GM23338 (cell line): ENCODE data around the gene NKAIN2. TPM values are rescaled to one million over a fixed set of nuclear protein-coding genes. Genes with fewer than 3 reads are reported as not detected.

Experiments
- ATAC-seq: fragments of 200-7000 bp; cut with Tn5 transposase; 3 replicates; pipeline ENCODE4 v1.9.1; 2020
- DNase-seq: peaks from one replicate; pipeline ENCODE4 v3.0.0-alpha.2; 2015; ENCODE audit warnings: low spot score
- H2AFZ ChIP-seq: fragments of 200-600 bp; sonication (generic); 2 replicates; pipeline ENCODE4 v1.8.0; 2016; ENCODE audit warnings: antibody characterized with exemption, mild to moderate bottlenecking, moderate library complexity
- H3F3A ChIP-seq: fragments of 200-600 bp; sonication (generic); replicated peaks from 2 replicates; pipeline ENCODE4 v1.8.0; 2017; ENCODE audit warnings: antibody characterized with exemption, mixed run types, low read depth
- H3K27ac ChIP-seq: fragments of 200-600 bp; sonication (generic); 2 replicates; pipeline ENCODE4 v1.6.1; 2016; ENCODE audit warnings: low read depth
- H3K27me3 ChIP-seq: fragments of 200-600 bp; sonication (generic); 2 replicates; pipeline ENCODE4 v1.8.0; 2016; ENCODE audit warnings: mild to moderate bottlenecking, mixed run types, moderate library complexity; ENCODE audit not compliant: insufficient read depth
- H3K36me3 ChIP-seq: fragments of 200-600 bp; sonication (generic); 2 replicates; pipeline ENCODE4 v1.8.0; 2016; ENCODE audit warnings: mild to moderate bottlenecking; ENCODE audit not compliant: insufficient read depth
- H3K4me1 ChIP-seq: fragments of 200-600 bp; sonication (generic); 2 replicates; pipeline ENCODE4 v1.8.0; 2016; ENCODE audit warnings: mild to moderate bottlenecking, moderate library complexity; ENCODE audit not compliant: insufficient read depth
- H3K4me2 ChIP-seq: fragments of 200-600 bp; sonication (generic); 2 replicates; pipeline ENCODE4 v1.7.1; 2017; ENCODE audit warnings: mixed run types
- H3K4me3 ChIP-seq: fragments of 200-600 bp; sonication (generic); 2 replicates; pipeline ENCODE4 v1.6.1; 2016; ENCODE audit warnings: mixed run types
- H3K79me2 ChIP-seq: fragments of 200-600 bp; sonication (generic); replicated peaks from 2 replicates; pipeline ENCODE4 v1.8.0; 2017; ENCODE audit warnings: mild to moderate bottlenecking; ENCODE audit not compliant: insufficient read depth
- H3K9me2 ChIP-seq: fragments of 200-600 bp; sonication (generic); 2 replicates; pipeline ENCODE4 v1.8.0; 2017; ENCODE audit not compliant: insufficient read depth
- H4K20me1 ChIP-seq: fragments of 200-600 bp; sonication (generic); replicated peaks from 2 replicates; pipeline ENCODE4 v1.8.0; 2017; ENCODE audit warnings: mild to moderate bottlenecking; ENCODE audit not compliant: insufficient read depth
- H3K27ac Mint-ChIP-seq: 2 replicates; pipeline ENCODE4 v1.8.0; 2020; ENCODE audit warnings: inconsistent platforms, mild to moderate bottlenecking, moderate library complexity, mixed read lengths
- H3K27me3 Mint-ChIP-seq: 3 replicates; pipeline ENCODE4 v1.8.0; 2022; ENCODE audit warnings: low read depth, mild to moderate bottlenecking, moderate library complexity, mixed read lengths, inconsistent platforms; ENCODE audit not compliant: insufficient read depth, poor library complexity
- H3K36me3 Mint-ChIP-seq: 3 replicates; pipeline ENCODE4 v1.8.0; 2021; ENCODE audit warnings: low read depth, mild to moderate bottlenecking, inconsistent platforms, moderate library complexity, mixed read lengths
- H3K4me1 Mint-ChIP-seq: 3 replicates; pipeline ENCODE4 v1.8.0; 2020; ENCODE audit warnings: mild to moderate bottlenecking, inconsistent platforms, mixed read lengths
- H3K4me3 Mint-ChIP-seq: 3 replicates; pipeline ENCODE4 v1.8.0; 2021; ENCODE audit warnings: moderate library complexity, mild to moderate bottlenecking, inconsistent platforms, mixed read lengths
- H3K9me3 Mint-ChIP-seq: 3 replicates; pipeline ENCODE4 v1.8.0; 2020; ENCODE audit warnings: moderate library complexity, mild to moderate bottlenecking, inconsistent platforms, mixed read lengths
- CREB1 ChIP-seq: fragments of 250-450 bp; sonication (Bioruptor Pico); IDR thresholded peaks from 2 replicates; pipeline ENCODE4 v1.5.0; 2020; ENCODE audit warnings: low read depth, mild to moderate bottlenecking, moderate library complexity
- EZH2 ChIP-seq: fragments of 200-600 bp; sonication (generic); IDR thresholded peaks from one replicate; pipeline ENCODE4 v1.8.0; 2017; ENCODE audit warnings: antibody characterized with exemption, mild to moderate bottlenecking, low read depth; ENCODE audit not compliant: unreplicated experiment
- EZH2phosphoT487 ChIP-seq: fragments of 200-600 bp; sonication (generic); IDR thresholded peaks from one replicate; pipeline ENCODE4 v1.8.1; 2018; ENCODE audit warnings: antibody characterized with exemption; ENCODE audit not compliant: unreplicated experiment
- JUNB ChIP-seq: IDR thresholded peaks from one replicate; pipeline ENCODE4 v1.6.1; 2016; ENCODE audit warnings: antibody characterized with exemption; ENCODE audit not compliant: unreplicated experiment
- NANOG ChIP-seq: IDR thresholded peaks from 2 replicates; pipeline ENCODE4 v1.6.1; 2016; ENCODE audit warnings: antibody characterized with exemption, borderline replicate concordance
- POLR2AphosphoS5 ChIP-seq: IDR thresholded peaks from 2 replicates; pipeline ENCODE4 v1.6.1; 2016; ENCODE audit warnings: antibody characterized with exemption, low read depth
- REST ChIP-seq: IDR thresholded peaks from one replicate; pipeline ENCODE4 v1.6.1; 2018; ENCODE audit warnings: antibody characterized with exemption; ENCODE audit not compliant: unreplicated experiment
- STAT1 ChIP-seq: IDR thresholded peaks from one replicate; pipeline ENCODE4 v1.6.1; 2016; ENCODE audit warnings: antibody characterized with exemption; ENCODE audit not compliant: unreplicated experiment
- ZNF114 ChIP-seq: fragments of 250-450 bp; sonication (Bioruptor Pico); IDR thresholded peaks from 2 replicates; pipeline ENCODE4 v1.5.0; 2020; ENCODE audit warnings: mild to moderate bottlenecking, moderate library complexity
- ZNF331 ChIP-seq: fragments of 250-450 bp; sonication (Bioruptor Pico); IDR thresholded peaks from 2 replicates; pipeline ENCODE4 v1.5.0; 2020; ENCODE audit warnings: low read depth, mild to moderate bottlenecking, moderate library complexity
- polyA plus RNA-seq: library from polyadenylated mRNA; unstranded; fragments of >200 nt; fragmentation: Nextera tagmentation; extraction: Ambion mirVana; gene quantifications from 2 replicates; pipeline ENCODE4 v1.2.1, GENCODE V29; 2016
- total RNA-seq: library from RNA; depleted of rRNA; stranded (reverse); fragments of >200 nt; shearing (Covaris generic); gene quantifications from 2 replicates; pipeline ENCODE4 v1.2.3, GENCODE V29; 2014
- TF ChIP-seq, protein P1 (sequence below): IDR thresholded peaks from 2 replicates; pipeline ENCODE4 v1.6.1; 2016; ENCODE audit warnings: antibody characterized with exemption
- TF ChIP-seq, protein P2 (sequence below), 2 experiments: fragments of 200-600 bp in 1 of 2; sonication (generic) in 1 of 2; conservative IDR thresholded peaks; 2 replicates each; pipeline versions ENCODE4 v1.5.1 to v1.6.1; 2016 to 2017; ENCODE audit warnings: antibody characterized with exemption in 2 of 2, low read depth in 2 of 2, mild to moderate bottlenecking in 2 of 2, moderate library complexity in 1 of 2
- TF ChIP-seq, protein P3 (sequence below): fragments of 250-450 bp; sonication (Bioruptor Pico); IDR thresholded peaks from 2 replicates; pipeline ENCODE4 v1.5.0; 2020; ENCODE audit warnings: mild to moderate bottlenecking, moderate library complexity

The NKAIN2 gene
- total and polyA plus RNA-seq, 2 experiments from 2014 or later, result 0.39 to 1.1 TPM

DNA sequence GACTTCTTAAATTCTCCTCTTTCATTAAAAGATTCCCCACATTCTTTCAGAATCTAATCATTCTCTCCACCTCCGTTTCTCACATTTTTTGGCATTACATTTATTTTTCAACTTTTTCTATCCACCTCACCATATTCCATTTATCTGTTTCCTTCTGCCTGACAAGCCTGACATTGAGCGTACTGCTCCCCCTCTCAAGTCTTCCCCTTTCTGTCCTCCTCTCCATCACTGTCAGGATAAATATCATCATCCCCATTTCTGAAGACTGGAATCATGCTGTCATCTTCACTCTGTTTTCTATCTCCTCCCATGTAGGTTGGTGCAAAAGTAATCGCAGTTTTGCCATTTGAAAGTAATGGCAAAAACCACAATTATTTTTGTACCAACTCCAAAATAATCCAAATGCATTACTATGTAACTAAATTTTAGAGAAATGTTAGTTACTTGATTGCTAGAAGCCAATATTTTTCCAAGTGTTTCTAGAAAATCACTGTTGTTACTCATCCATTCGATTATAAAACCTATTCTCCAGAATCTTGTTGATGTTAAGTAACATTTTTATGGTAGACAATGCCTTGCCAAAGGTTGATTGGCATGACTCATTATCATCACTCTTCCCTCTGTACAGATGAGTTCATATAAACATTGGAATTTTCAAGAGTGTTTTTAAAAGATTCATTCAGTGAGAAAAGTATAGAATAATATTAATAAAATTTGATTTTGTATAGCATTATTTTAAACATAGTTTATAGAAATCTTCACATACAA, 866.2 kb downstream of the NKAIN2 start:
- DNase-seq, result no peak
- TF ChIP-seq, protein P1, sequence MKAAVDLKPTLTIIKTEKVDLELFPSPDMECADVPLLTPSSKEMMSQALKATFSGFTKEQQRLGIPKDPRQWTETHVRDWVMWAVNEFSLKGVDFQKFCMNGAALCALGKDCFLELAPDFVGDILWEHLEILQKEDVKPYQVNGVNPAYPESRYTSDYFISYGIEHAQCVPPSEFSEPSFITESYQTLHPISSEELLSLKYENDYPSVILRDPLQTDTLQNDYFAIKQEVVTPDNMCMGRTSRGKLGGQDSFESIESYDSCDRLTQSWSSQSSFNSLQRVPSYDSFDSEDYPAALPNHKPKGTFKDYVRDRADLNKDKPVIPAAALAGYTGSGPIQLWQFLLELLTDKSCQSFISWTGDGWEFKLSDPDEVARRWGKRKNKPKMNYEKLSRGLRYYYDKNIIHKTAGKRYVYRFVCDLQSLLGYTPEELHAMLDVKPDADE, result no peak
- TF ChIP-seq JUNB (no peak), NANOG (no peak), EZH2 (no peak), CREB1 (CRISPR knock-in tag) (no peak), POLR2AphosphoS5 (no peak), ZNF331 (CRISPR knock-in tag) (no peak), STAT1 (no peak), EZH2phosphoT487 (no peak), REST (no peak), ZNF114 (CRISPR knock-in tag) (no peak)
- TF ChIP-seq, protein P2, sequence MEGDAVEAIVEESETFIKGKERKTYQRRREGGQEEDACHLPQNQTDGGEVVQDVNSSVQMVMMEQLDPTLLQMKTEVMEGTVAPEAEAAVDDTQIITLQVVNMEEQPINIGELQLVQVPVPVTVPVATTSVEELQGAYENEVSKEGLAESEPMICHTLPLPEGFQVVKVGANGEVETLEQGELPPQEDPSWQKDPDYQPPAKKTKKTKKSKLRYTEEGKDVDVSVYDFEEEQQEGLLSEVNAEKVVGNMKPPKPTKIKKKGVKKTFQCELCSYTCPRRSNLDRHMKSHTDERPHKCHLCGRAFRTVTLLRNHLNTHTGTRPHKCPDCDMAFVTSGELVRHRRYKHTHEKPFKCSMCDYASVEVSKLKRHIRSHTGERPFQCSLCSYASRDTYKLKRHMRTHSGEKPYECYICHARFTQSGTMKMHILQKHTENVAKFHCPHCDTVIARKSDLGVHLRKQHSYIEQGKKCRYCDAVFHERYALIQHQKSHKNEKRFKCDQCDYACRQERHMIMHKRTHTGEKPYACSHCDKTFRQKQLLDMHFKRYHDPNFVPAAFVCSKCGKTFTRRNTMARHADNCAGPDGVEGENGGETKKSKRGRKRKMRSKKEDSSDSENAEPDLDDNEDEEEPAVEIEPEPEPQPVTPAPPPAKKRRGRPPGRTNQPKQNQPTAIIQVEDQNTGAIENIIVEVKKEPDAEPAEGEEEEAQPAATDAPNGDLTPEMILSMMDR (conservative IDR thresholded peaks at IDR 0.05; ENCODE audit: low read depth in 2 of 2), result no peak
- TF ChIP-seq, protein P3, sequence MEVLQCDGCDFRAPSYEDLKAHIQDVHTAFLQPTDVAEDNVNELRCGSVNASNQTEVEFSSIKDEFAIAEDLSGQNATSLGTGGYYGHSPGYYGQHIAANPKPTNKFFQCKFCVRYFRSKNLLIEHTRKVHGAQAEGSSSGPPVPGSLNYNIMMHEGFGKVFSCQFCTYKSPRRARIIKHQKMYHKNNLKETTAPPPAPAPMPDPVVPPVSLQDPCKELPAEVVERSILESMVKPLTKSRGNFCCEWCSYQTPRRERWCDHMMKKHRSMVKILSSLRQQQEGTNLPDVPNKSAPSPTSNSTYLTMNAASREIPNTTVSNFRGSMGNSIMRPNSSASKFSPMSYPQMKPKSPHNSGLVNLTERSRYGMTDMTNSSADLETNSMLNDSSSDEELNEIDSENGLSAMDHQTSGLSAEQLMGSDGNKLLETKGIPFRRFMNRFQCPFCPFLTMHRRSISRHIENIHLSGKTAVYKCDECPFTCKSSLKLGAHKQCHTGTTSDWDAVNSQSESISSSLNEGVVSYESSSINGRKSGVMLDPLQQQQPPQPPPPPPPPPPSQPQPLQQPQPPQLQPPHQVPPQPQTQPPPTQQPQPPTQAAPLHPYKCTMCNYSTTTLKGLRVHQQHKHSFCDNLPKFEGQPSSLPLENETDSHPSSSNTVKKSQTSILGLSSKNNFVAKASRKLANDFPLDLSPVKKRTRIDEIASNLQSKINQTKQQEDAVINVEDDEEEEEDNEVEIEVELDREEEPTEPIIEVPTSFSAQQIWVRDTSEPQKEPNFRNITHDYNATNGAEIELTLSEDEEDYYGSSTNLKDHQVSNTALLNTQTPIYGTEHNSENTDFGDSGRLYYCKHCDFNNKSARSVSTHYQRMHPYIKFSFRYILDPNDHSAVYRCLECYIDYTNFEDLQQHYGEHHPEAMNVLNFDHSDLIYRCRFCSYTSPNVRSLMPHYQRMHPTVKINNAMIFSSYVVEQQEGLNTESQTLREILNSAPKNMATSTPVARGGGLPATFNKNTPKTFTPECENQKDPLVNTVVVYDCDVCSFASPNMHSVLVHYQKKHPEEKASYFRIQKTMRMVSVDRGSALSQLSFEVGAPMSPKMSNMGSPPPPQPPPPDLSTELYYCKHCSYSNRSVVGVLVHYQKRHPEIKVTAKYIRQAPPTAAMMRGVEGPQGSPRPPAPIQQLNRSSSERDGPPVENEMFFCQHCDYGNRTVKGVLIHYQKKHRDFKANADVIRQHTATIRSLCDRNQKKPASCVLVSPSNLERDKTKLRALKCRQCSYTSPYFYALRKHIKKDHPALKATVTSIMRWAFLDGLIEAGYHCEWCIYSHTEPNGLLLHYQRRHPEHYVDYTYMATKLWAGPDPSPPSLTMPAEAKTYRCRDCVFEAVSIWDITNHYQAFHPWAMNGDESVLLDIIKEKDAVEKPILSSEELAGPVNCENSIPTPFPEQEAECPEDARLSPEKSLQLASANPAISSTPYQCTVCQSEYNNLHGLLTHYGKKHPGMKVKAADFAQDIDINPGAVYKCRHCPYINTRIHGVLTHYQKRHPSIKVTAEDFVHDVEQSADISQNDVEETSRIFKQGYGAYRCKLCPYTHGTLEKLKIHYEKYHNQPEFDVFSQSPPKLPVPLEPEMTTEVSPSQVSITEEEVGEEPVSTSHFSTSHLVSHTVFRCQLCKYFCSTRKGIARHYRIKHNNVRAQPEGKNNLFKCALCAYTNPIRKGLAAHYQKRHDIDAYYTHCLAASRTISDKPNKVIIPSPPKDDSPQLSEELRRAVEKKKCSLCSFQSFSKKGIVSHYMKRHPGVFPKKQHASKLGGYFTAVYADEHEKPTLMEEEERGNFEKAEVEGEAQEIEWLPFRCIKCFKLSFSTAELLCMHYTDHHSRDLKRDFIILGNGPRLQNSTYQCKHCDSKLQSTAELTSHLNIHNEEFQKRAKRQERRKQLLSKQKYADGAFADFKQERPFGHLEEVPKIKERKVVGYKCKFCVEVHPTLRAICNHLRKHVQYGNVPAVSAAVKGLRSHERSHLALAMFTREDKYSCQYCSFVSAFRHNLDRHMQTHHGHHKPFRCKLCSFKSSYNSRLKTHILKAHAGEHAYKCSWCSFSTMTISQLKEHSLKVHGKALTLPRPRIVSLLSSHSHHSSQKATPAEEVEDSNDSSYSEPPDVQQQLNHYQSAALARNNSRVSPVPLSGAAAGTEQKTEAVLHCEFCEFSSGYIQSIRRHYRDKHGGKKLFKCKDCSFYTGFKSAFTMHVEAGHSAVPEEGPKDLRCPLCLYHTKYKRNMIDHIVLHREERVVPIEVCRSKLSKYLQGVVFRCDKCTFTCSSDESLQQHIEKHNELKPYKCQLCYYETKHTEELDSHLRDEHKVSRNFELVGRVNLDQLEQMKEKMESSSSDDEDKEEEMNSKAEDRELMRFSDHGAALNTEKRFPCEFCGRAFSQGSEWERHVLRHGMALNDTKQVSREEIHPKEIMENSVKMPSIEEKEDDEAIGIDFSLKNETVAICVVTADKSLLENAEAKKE, result no peak
- H3K9me3 Mint-ChIP-seq, result peaks cover 12% of the 10 kb centered on the region; the same call in 2 of the 3 replicates
- Histone ChIP-seq H3K4me2 (no peak overlapping the region), H3F3A (no peaks in the 10 kb centered on the region), H3K4me3 (no peak overlapping the region), H3K9me2 (no peaks in the 10 kb centered on the region), H3K27me3 (no peaks in the 10 kb centered on the region), H3K79me2 (no peaks in the 10 kb centered on the region), H3K4me1 (no peaks in the 10 kb centered on the region), H2AFZ (no peak overlapping the region), H3K36me3 (no peaks in the 10 kb centered on the region), H4K20me1 (no peaks in the 10 kb centered on the region), H3K27ac (no peak overlapping the region)
- H3K4me3 Mint-ChIP-seq, result no peak overlapping the region
- no peaks in the 10 kb centered on the region for H3K27me3 Mint-ChIP-seq
- no peak for ATAC-seq
- no peaks in the 10 kb centered on the region for H3K4me1 Mint-ChIP-seq
- no peak overlapping the region for H3K27ac Mint-ChIP-seq
- peaks cover 4% of the 10 kb centered on the region; the same call in 1 of the 3 replicates for H3K36me3 Mint-ChIP-seq
